Neuron (in vitro differentiated cells): ENCODE data around the gene DGKB.
"Not testable (repeated sequence)": the region's sequence is repeated elsewhere in the genome, so short reads cannot be mapped to it uniquely, and the experiment has no call there.

Source experiments
- H2AFZ ChIP-seq: one replicate; pipeline ENCODE4 v1.6.1; 2013; ENCODE audit warnings: low read depth, mild to moderate bottlenecking, inconsistent platforms, low read length, moderate library complexity
- H3K27me3 ChIP-seq: one replicate; pipeline ENCODE4 v1.6.1; 2013; ENCODE audit warnings: low read length; ENCODE audit not compliant: insufficient read depth
- H3K36me3 ChIP-seq: one replicate; pipeline ENCODE4 v1.6.1; 2013; ENCODE audit warnings: low read length; ENCODE audit not compliant: insufficient read depth
- H3K4me1 ChIP-seq: one replicate; pipeline ENCODE4 v1.6.1; 2013; ENCODE audit warnings: low read length; ENCODE audit not compliant: insufficient read depth
- H3K4me3 ChIP-seq: 2 replicates; pipeline ENCODE4 v1.5.1; 2013; ENCODE audit warnings: mild to moderate bottlenecking, low read length, moderate library complexity
- H3K9me3 ChIP-seq: one replicate; pipeline ENCODE4 v1.6.1; 2013; ENCODE audit warnings: low read length

The DGKB gene

GRCh38 chr7:14286036-14286435 lies 616.5 kb downstream of the DGKB start:
- Histone ChIP-seq H3K4me1 (no peaks in the 10 kb centered on the region), H3K4me3 (no peak overlapping the region), H3K36me3 (no peaks in the 10 kb centered on the region), H2AFZ (no peak overlapping the region), H3K9me3 (no peaks in the 10 kb centered on the region), H3K27me3 (no peaks in the 10 kb centered on the region)

GRCh38 chr7:14279065-14279871 lies 623.3 kb downstream of the DGKB start:
- H2AFZ ChIP-seq, H3K9me3 ChIP-seq, H3K4me1 ChIP-seq, H3K27me3 ChIP-seq, H3K4me3 ChIP-seq, H3K36me3 ChIP-seq: not testable (repeated sequence)

GRCh38 chr7:14275356-14275755 lies 627.2 kb downstream of the DGKB start:
- no peak overlapping the region for H2AFZ ChIP-seq
- no peaks in the 10 kb centered on the region for H3K27me3 ChIP-seq
- H3K4me3 ChIP-seq = no peak overlapping the region
- no peaks in the 10 kb centered on the region for H3K9me3 ChIP-seq
- no peaks in the 10 kb centered on the region for H3K36me3 ChIP-seq
- peaks cover 9% of the 10 kb centered on the region for H3K4me1 ChIP-seq

GRCh38 chr7:14271441-14271840 lies 631.1 kb downstream of the DGKB start:
- Histone ChIP-seq H2AFZ (no peak overlapping the region), H3K9me3 (no peaks in the 10 kb centered on the region), H3K36me3 (no peaks in the 10 kb centered on the region), H3K27me3 (no peaks in the 10 kb centered on the region), H3K4me3 (no peak overlapping the region), H3K4me1 (peaks cover 14% of the 10 kb centered on the region)

GRCh38 chr7:14270099-14270498 lies 632.5 kb downstream of the DGKB start:
- H2AFZ ChIP-seq = no peak overlapping the region
- H3K4me1 ChIP-seq = peaks cover 14% of the 10 kb centered on the region
- H3K36me3 ChIP-seq = no peaks in the 10 kb centered on the region
- no peaks in the 10 kb centered on the region for H3K27me3 ChIP-seq
- no peak overlapping the region for H3K4me3 ChIP-seq
- H3K9me3 ChIP-seq = no peaks in the 10 kb centered on the region

GRCh38 chr7:14260011-14260410 lies 642.5 kb downstream of the DGKB start:
- Histone ChIP-seq H2AFZ (no peak overlapping the region), H3K9me3 (no peaks in the 10 kb centered on the region), H3K4me3 (no peak overlapping the region), H3K4me1 (peaks cover 8% of the 10 kb centered on the region), H3K36me3 (no peaks in the 10 kb centered on the region), H3K27me3 (no peaks in the 10 kb centered on the region)

- H2AFZ ChIP-seq = no peak overlapping the region
- H3K4me1 ChIP-seq = peaks cover 8% of the 10 kb centered on the region
- no peaks in the 10 kb centered on the region for H3K27me3 ChIP-seq
- no peak overlapping the region for H3K4me3 ChIP-seq
- H3K36me3 ChIP-seq = no peaks in the 10 kb centered on the region
- no peaks in the 10 kb centered on the region for H3K9me3 ChIP-seq
Observed at GRCh38 chr7:14258861-14259260, 643.7 kb downstream of the DGKB start.

GRCh38 chr7:14258441-14258840 lies 644.1 kb downstream of the DGKB start:
- no peak overlapping the region for H3K4me3 ChIP-seq
- no peaks in the 10 kb centered on the region for H3K36me3 ChIP-seq
- H3K9me3 ChIP-seq = no peaks in the 10 kb centered on the region
- no peaks in the 10 kb centered on the region for H3K27me3 ChIP-seq
- no peak overlapping the region for H2AFZ ChIP-seq
- peaks cover 8% of the 10 kb centered on the region for H3K4me1 ChIP-seq

- no peaks in the 10 kb centered on the region for H3K4me1 ChIP-seq
- no peaks in the 10 kb centered on the region for H3K36me3 ChIP-seq
- peaks cover 2% of the 10 kb centered on the region for H3K9me3 ChIP-seq
- no peak overlapping the region for H2AFZ ChIP-seq
- no peak overlapping the region for H3K4me3 ChIP-seq
- H3K27me3 ChIP-seq = no peaks in the 10 kb centered on the region
Observed at GRCh38 chr7:14252458-14252857, 650.1 kb downstream of the DGKB start.

- Histone ChIP-seq H3K4me3 (no peak overlapping the region), H3K27me3 (no peaks in the 10 kb centered on the region), H3K9me3 (no peaks in the 10 kb centered on the region), H3K4me1 (peaks cover 4% of the 10 kb centered on the region), H3K36me3 (no peaks in the 10 kb centered on the region), H2AFZ (no peak overlapping the region)
Observed at GRCh38 chr7:14242175-14242574, 660.4 kb downstream of the DGKB start.

GRCh38 chr7:14236834-14237233 lies 665.7 kb downstream of the DGKB start:
- no peaks in the 10 kb centered on the region for H3K27me3 ChIP-seq
- H3K4me3 ChIP-seq = no peak overlapping the region
- no peak overlapping the region for H2AFZ ChIP-seq
- H3K4me1 ChIP-seq = no peaks in the 10 kb centered on the region
- H3K36me3 ChIP-seq = no peaks in the 10 kb centered on the region
- no peaks in the 10 kb centered on the region for H3K9me3 ChIP-seq

- Histone ChIP-seq H3K4me1 (no peaks in the 10 kb centered on the region), H3K4me3 (no peak overlapping the region), H3K27me3 (no peaks in the 10 kb centered on the region), H3K36me3 (no peaks in the 10 kb centered on the region), H2AFZ (no peak overlapping the region), H3K9me3 (no peaks in the 10 kb centered on the region)
Observed at GRCh38 chr7:14235056-14235455, 667.5 kb downstream of the DGKB start.

GRCh38 chr7:14233868-14234369 lies 668.6 kb downstream of the DGKB start:
- H3K36me3 ChIP-seq = no peaks in the 10 kb centered on the region
- no peaks in the 10 kb centered on the region for H3K4me1 ChIP-seq
- H3K4me3 ChIP-seq = no peak overlapping the region
- no peaks in the 10 kb centered on the region for H3K9me3 ChIP-seq
- no peaks in the 10 kb centered on the region for H3K27me3 ChIP-seq
- H2AFZ ChIP-seq = no peak overlapping the region
